ENCODE measurements around the gene F10. TPM values are rescaled to one million over a fixed set of nuclear protein-coding genes. Genes with fewer than 3 reads are reported as not detected.

Gene F10
- total RNA-seq, 1 donor from 2014 or later = 1.3 TPM

- no peak for DNase-seq (ENCODE audit: low read depth)
Observed at GRCh38 chr13:113167575-113167974, 45.0 kb downstream of the F10 start.

- no peak for DNase-seq (ENCODE audit: low read depth)
Observed at GRCh38 chr13:113168211-113168610, 45.6 kb downstream of the F10 start.

GRCh38 chr13:113169277-113170272, 47.0 kb downstream of the F10 start:
- DNase-seq (ENCODE audit: low read depth) = no peak

GRCh38 chr13:113170511-113170910, 47.9 kb downstream of the F10 start:
- no peak for DNase-seq (ENCODE audit: low read depth)

- DNase-seq (ENCODE audit: low read depth) = no peak
Observed at GRCh38 chr13:113171250-113172125, 48.9 kb downstream of the F10 start.

- no peak for DNase-seq (ENCODE audit: low read depth)
Observed at GRCh38 chr13:113172419-113172926, 49.9 kb downstream of the F10 start.

- no peak for DNase-seq (ENCODE audit: low read depth)
Observed at GRCh38 chr13:113176280-113176679, 53.7 kb downstream of the F10 start.

- DNase-seq (ENCODE audit: low read depth) = no peak
Observed at GRCh38 chr13:113176822-113177221, 54.2 kb downstream of the F10 start.

GRCh38 chr13:113178070-113178895, 55.7 kb downstream of the F10 start:
- DNase-seq (ENCODE audit: low read depth) = peak; percentile 66

GRCh38 chr13:113178896-113179167, 56.2 kb downstream of the F10 start:
- no peak for DNase-seq (ENCODE audit: low read depth)

- no peak for DNase-seq (ENCODE audit: low read depth)
Observed at GRCh38 chr13:113179374-113180230, 57.0 kb downstream of the F10 start.

- peak; percentile 65 for DNase-seq (ENCODE audit: low read depth)
Observed at GRCh38 chr13:113182046-113182445, 59.4 kb downstream of the F10 start.

GRCh38 chr13:113183450-113184129, 61.0 kb downstream of the F10 start:
- DNase-seq (ENCODE audit: low read depth) = no peak

- DNase-seq (ENCODE audit: low read depth) = peak; percentile 49
Observed at GRCh38 chr13:113184568-113185440, 62.2 kb downstream of the F10 start.

GRCh38 chr13:113186061-113186900, 63.7 kb downstream of the F10 start:
- no peak for DNase-seq (ENCODE audit: low read depth)

- DNase-seq (ENCODE audit: low read depth) = peak; percentile 99
Observed at GRCh38 chr13:113187263-113187669, 64.7 kb downstream of the F10 start.

GRCh38 chr13:113187883-113188665, 65.5 kb downstream of the F10 start:
- DNase-seq (ENCODE audit: low read depth) = no peak
